ENCODE data around the gene OR11A1. TPM values are rescaled to one million over a fixed set of nuclear protein-coding genes. Genes with fewer than 3 reads are reported as not detected.

The OR11A1 gene
- total RNA-seq, 1 experiment from 2014 or later, result not detected

GRCh38 chr6:29496961-29497360 is 40.1 kb upstream of the OR11A1 start:
- Mint-ChIP-seq H3K36me3 (ENCODE audit: insufficient read depth in 1 of 3, low read depth in 3 of 3) (no peaks in the 10 kb centered on the region), H3K9me3 (no peaks in the 10 kb centered on the region), H3K27ac (no peak overlapping the region), H3K4me3 (no peak overlapping the region), H3K27me3 (ENCODE audit: low read depth) (peaks cover 3% of the 10 kb centered on the region; the same call in 1 of the 2 replicates), H3K4me1 (peaks cover 0 to 8% of the 10 kb centered on the region in 2 experiments; a peak in 3 of 4 replicates)
- no peak overlapping the region for H4K5ac ChIP-seq (ENCODE audit: insufficient read length, low read depth, low read length)
- H3K9ac ChIP-seq (ENCODE audit: extremely low read depth, insufficient read length, low read length), result no peak overlapping the region
- H3T11ph ChIP-seq (ENCODE audit: low read length), result no peak overlapping the region
- no CpG with 5 or more reads among the region's 4 CpGs for WGBS (ENCODE audit: extremely low coverage, insufficient read length, low lambda C conversion rate)
- H3K4me2 ChIP-seq (ENCODE audit: insufficient read depth, insufficient read length, low read length), result no peak overlapping the region
- H4K91ac ChIP-seq (ENCODE audit: insufficient read length, low read depth, low read length), result no peak overlapping the region
- no peak overlapping the region for H3K18ac ChIP-seq (ENCODE audit: insufficient read length, low read depth, low read length)
- H3K14ac ChIP-seq (ENCODE audit: insufficient read depth, low read length), result no peak overlapping the region
- no peak overlapping the region for H3K4ac ChIP-seq (ENCODE audit: low read depth, low read length)
- H2AFZ ChIP-seq (ENCODE audit: low read length), result no peak overlapping the region
- no peak for DNase-seq
- no peaks in the 10 kb centered on the region for H3K9me3 ChIP-seq (ENCODE audit: control insufficient read depth, low read depth, low read length)
- H3K23ac ChIP-seq (ENCODE audit: insufficient read length, low read depth, low read length), result no peak overlapping the region
- H4K8ac ChIP-seq (replicated peaks; ENCODE audit: insufficient read length, low read depth, low read length), result no peak overlapping the region
- TF ChIP-seq CTCF (conservative IDR thresholded peaks at IDR 0.05), result no peak
- no peaks in the 10 kb centered on the region for H3K23me2 ChIP-seq (ENCODE audit: insufficient read length, low read depth, low read length, poor library complexity, severe bottlenecking)
- H2BK15ac ChIP-seq (ENCODE audit: low read depth, low read length), result no peak overlapping the region
- no peak overlapping the region for H3K56ac ChIP-seq (ENCODE audit: insufficient read length, low read depth, low read length)
- H2BK5ac ChIP-seq (ENCODE audit: insufficient read length, low read length), result no peak overlapping the region
- no peaks in the 10 kb centered on the region for H3K27me3 ChIP-seq (ENCODE audit: insufficient read depth, low read length)
- H2AK5ac ChIP-seq (ENCODE audit: insufficient read length, low read length), result no peak overlapping the region
- no peaks in the 10 kb centered on the region for H3K4me1 ChIP-seq (ENCODE audit: insufficient read depth, low read length)
- H3K79me2 ChIP-seq (ENCODE audit: insufficient read depth, low read length), result no peaks in the 10 kb centered on the region
- H2BK120ac ChIP-seq (ENCODE audit: low read depth, low read length, poor library complexity, severe bottlenecking), result no peak overlapping the region
- no peaks in the 10 kb centered on the region for H3K79me1 ChIP-seq (ENCODE audit: insufficient read depth, low read depth, low read length, poor library complexity, severe bottlenecking)
- no peak overlapping the region for H2BK12ac ChIP-seq (ENCODE audit: insufficient read length, low read depth, low read length)
- H4K20me1 ChIP-seq (ENCODE audit: control insufficient read depth, insufficient read depth, insufficient read length), result no peaks in the 10 kb centered on the region
- no peak overlapping the region for H2BK20ac ChIP-seq (ENCODE audit: low read depth, low read length, poor library complexity, severe bottlenecking)
- H3K27ac ChIP-seq (ENCODE audit: insufficient read length, low read depth, low read length), result no peak overlapping the region
